Endodermal cell (in vitro differentiated cells): ENCODE measurements around the gene CCDC146. TPM values are rescaled to one million over a fixed set of nuclear protein-coding genes. Genes with fewer than 3 reads are reported as not detected.
"Not testable (repeated sequence)": the region's sequence is repeated elsewhere in the genome, so short reads cannot be mapped to it uniquely, and the experiment has no call there.

Source experiments
- DNase-seq: peaks from one replicate; pipeline ENCODE4 v3.0.0-alpha.2; 2017
- H3K27ac ChIP-seq: 2 replicates; pipeline ENCODE4 v1.5.1; 2013; ENCODE audit warnings: mild to moderate bottlenecking, low read depth, low read length, moderate library complexity
- H3K27me3 ChIP-seq: 2 replicates; pipeline ENCODE4 v1.6.1; 2013; ENCODE audit warnings: mild to moderate bottlenecking, low read length, moderate library complexity; ENCODE audit not compliant: insufficient read depth, control insufficient read depth, poor library complexity, severe bottlenecking
- H3K36me3 ChIP-seq: 2 replicates; pipeline ENCODE4 v1.7.0; 2013; ENCODE audit warnings: mild to moderate bottlenecking, low read length, moderate library complexity; ENCODE audit not compliant: control insufficient read depth, insufficient read depth
- H3K4me1 ChIP-seq: one replicate; pipeline ENCODE4 v1.7.0; 2013; ENCODE audit warnings: low read length; ENCODE audit not compliant: control insufficient read depth, insufficient read depth
- H3K4me3 ChIP-seq: 2 replicates; pipeline ENCODE4 v1.5.1; 2013; ENCODE audit warnings: mild to moderate bottlenecking, low read length, moderate library complexity
- H3K9ac ChIP-seq: 2 replicates; pipeline ENCODE4 v1.6.1; 2013; ENCODE audit warnings: mild to moderate bottlenecking, low read length, moderate library complexity; ENCODE audit not compliant: poor library complexity, severe bottlenecking; ENCODE audit errors: extremely low read depth
- H3K9me3 ChIP-seq: 2 replicates; pipeline ENCODE4 v1.6.1; 2013; ENCODE audit warnings: mild to moderate bottlenecking, low read length, moderate library complexity; ENCODE audit not compliant: control insufficient read depth
- H3K27ac Mint-ChIP-seq: 2 replicates; pipeline ENCODE4 v1.8.0; 2020; ENCODE audit warnings: mixed read lengths
- H3K27me3 Mint-ChIP-seq: 2 replicates; pipeline ENCODE4 v1.8.0; 2021; ENCODE audit warnings: mild to moderate bottlenecking, mixed read lengths; ENCODE audit not compliant: insufficient read depth
- H3K36me3 Mint-ChIP-seq: 2 replicates; pipeline ENCODE4 v1.8.0; 2020; ENCODE audit warnings: low read depth, mixed read lengths
- H3K4me1 Mint-ChIP-seq: 2 replicates; pipeline ENCODE4 v1.8.0; 2020; ENCODE audit warnings: mixed read lengths
- H3K4me3 Mint-ChIP-seq: 2 replicates; pipeline ENCODE4 v1.8.0; 2020; ENCODE audit warnings: mild to moderate bottlenecking, moderate library complexity, mixed read lengths
- H3K9me3 Mint-ChIP-seq: 2 replicates; pipeline ENCODE4 v1.8.0; 2020; ENCODE audit warnings: mild to moderate bottlenecking, mixed read lengths
- CTCF ChIP-seq: fragments of 200-600 bp; sonication (generic); conservative IDR thresholded peaks from 2 replicates; pipeline ENCODE4 v1.5.0; 2021; ENCODE audit warnings: antibody characterized with exemption, mild to moderate bottlenecking
- WGBS, 2 experiments: methylation state at CpG; one replicate each; pipeline versions ENCODE4 v1.1.5 to v1.1.7; 2013; ENCODE audit warnings: missing lambda C conversion rate in 2 of 2, mixed read lengths in 1 of 2; ENCODE audit not compliant: insufficient coverage in 1 of 2, insufficient read length in 1 of 2; 5-methylcytosine and 5-hydroxymethylcytosine counted together
- total RNA-seq, 2 donors: library from RNA; stranded (reverse); fragmentation: NEBNext Ultra II Directional in 1 of 2; extraction: Animal tissue kit (Norgen Biotek cat#: 25700) in 1 of 2; gene quantifications; 2 replicates in 1 of 2; 3 replicates in 1 of 2; pipeline ENCODE4 v1.2.1, GENCODE V29; 2021

Gene CCDC146
- total RNA-seq, 2 donors from 2014 or later: 2.7 to 5.2 TPM

GRCh38 chr7:77222819-77223218 lies 100.4 kb downstream of the CCDC146 start:
- Mint-ChIP-seq H3K27me3 (no peaks in the 10 kb centered on the region), H3K9me3 (peaks cover 26% of the 10 kb centered on the region), H3K4me1 (no peaks in the 10 kb centered on the region), H3K27ac (no peak overlapping the region), H3K36me3 (no peaks in the 10 kb centered on the region), H3K4me3 (no peak overlapping the region)
- H3K4me1 ChIP-seq: no peaks in the 10 kb centered on the region
- peaks cover 26% of the 10 kb centered on the region for H3K9me3 ChIP-seq
- H3K27ac ChIP-seq: no peak overlapping the region
- DNase-seq: no peak
- no peak for TF ChIP-seq CTCF
- no peaks in the 10 kb centered on the region for H3K27me3 ChIP-seq
- no peak overlapping the region for H3K4me3 ChIP-seq
- 87 to 92% methylated on average over 3 to 4 of the region's 4 CpGs for WGBS, 2 experiments
- no peak overlapping the region for H3K9ac ChIP-seq
- no peaks in the 10 kb centered on the region for H3K36me3 ChIP-seq

GRCh38 chr7:77223261-77223660 lies 100.8 kb downstream of the CCDC146 start:
- WGBS, 2 experiments: 92% methylated on average over 2 of the region's 2 CpGs; no CpG with 5 or more reads in 1 of the 2 experiments
- H3K36me3 Mint-ChIP-seq: no peaks in the 10 kb centered on the region
- no peak overlapping the region for H3K4me3 ChIP-seq

GRCh38 chr7:77226357-77226839 lies 104.0 kb downstream of the CCDC146 start:
- Mint-ChIP-seq H3K27me3 (peaks cover 2% of the 10 kb centered on the region), H3K9me3 (peaks cover 10% of the 10 kb centered on the region), H3K27ac (no peak overlapping the region), H3K36me3 (no peaks in the 10 kb centered on the region), H3K4me3 (no peak overlapping the region), H3K4me1 (no peaks in the 10 kb centered on the region)
- Histone ChIP-seq H3K36me3 (no peaks in the 10 kb centered on the region), H3K4me3 (no peak overlapping the region), H3K27ac (no peak overlapping the region), H3K27me3 (no peaks in the 10 kb centered on the region), H3K9me3 (no peaks in the 10 kb centered on the region), H3K9ac (no peak overlapping the region), H3K4me1 (no peaks in the 10 kb centered on the region)
- no peak for DNase-seq
- TF ChIP-seq CTCF: no peak
- 88 to 89% methylated on average over 1 of the region's 1 CpG for WGBS, 2 experiments

More at GRCh38 chr7:77223261-77223660, 100.8 kb downstream of the CCDC146 start:
- no peak for TF ChIP-seq CTCF
- no peaks in the 10 kb centered on the region for H3K27me3 Mint-ChIP-seq
- H3K27me3 ChIP-seq: no peaks in the 10 kb centered on the region
- H3K27ac ChIP-seq: no peak overlapping the region
- no peak overlapping the region for H3K9ac ChIP-seq
- peaks cover 26% of the 10 kb centered on the region for H3K9me3 ChIP-seq
- no peaks in the 10 kb centered on the region for H3K4me1 ChIP-seq
- DNase-seq: no peak
- H3K27ac Mint-ChIP-seq: no peak overlapping the region
- H3K4me1 Mint-ChIP-seq: no peaks in the 10 kb centered on the region
- H3K36me3 ChIP-seq: no peaks in the 10 kb centered on the region
- H3K9me3 Mint-ChIP-seq: peaks cover 25% of the 10 kb centered on the region
- H3K4me3 Mint-ChIP-seq: no peak overlapping the region

DNA sequence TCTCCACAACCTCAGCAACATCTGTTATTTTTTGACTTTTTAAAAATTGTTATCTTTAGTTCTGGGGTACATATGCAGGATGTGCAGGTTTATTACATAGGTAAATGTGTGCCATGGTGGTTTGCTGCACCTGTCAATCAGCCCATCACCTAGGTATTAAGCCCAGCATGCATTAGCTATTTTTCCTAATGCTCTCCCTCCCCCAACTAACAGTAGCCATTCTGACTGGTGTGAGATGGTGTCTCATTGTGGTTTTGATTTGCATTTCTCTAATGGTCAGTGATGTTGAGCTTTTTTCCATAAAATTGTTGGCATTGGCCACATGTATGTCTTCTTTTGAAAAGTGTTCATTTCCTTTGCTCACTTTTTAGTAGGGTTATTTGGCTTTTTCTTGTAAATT lies 106.4 kb downstream of the CCDC146 start:
- H3K4me3 ChIP-seq, H3K9me3 ChIP-seq, H3K9me3 Mint-ChIP-seq, H3K4me1 Mint-ChIP-seq, H3K27me3 ChIP-seq, H3K9ac ChIP-seq, H3K4me1 ChIP-seq, H3K27me3 Mint-ChIP-seq, H3K36me3 ChIP-seq, DNase-seq, H3K36me3 Mint-ChIP-seq, H3K27ac Mint-ChIP-seq, H3K27ac ChIP-seq, H3K4me3 Mint-ChIP-seq: not testable (repeated sequence)
